Astrocyte of the hippocampus (primary cell): ENCODE measurements around the gene BAIAP2.
A peak's percentile ranks its signal among the peaks of the same experiment; 100 is the strongest.
"Not testable (repeated sequence)": the region's sequence is repeated elsewhere in the genome, so short reads cannot be mapped to it uniquely, and the experiment has no call there.

Source experiments
- DNase-seq: peaks from one replicate; pipeline ENCODE4 v3.0.0; 2011; ENCODE audit warnings: low read depth, low spot score

The BAIAP2 gene

GRCh38 chr17:81000631-81001357, 34.2 kb upstream of the BAIAP2 start:
- no peak for DNase-seq

- no peak for DNase-seq
Observed at GRCh38 chr17:81002013-81002384, 33.0 kb upstream of the BAIAP2 start.

- peak; percentile 81 for DNase-seq
Observed at GRCh38 chr17:81002409-81003361, 32.3 kb upstream of the BAIAP2 start.

- peak; percentile 42 for DNase-seq
Observed at GRCh38 chr17:81003711-81004475, 31.1 kb upstream of the BAIAP2 start.

DNA sequence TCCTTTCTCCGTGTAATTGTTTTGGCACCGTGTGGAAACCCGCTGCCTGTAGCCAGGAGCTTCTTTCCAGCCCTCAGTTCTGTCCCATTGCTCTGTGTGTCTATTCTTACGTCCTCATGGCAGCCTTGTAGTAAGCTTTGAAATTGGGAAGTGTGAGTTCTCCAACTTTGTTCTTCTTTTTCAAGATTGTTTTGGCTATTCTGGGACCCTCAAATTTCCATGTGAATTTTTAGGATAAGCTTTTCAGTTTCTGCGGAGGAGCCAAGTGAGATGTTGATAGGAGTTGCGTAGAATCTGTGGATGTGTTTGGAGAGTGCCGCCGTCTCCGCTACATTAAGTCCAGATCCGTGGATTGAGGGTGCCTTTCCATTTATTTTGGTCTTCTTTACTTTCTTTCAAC, 28.1 kb upstream of the BAIAP2 start:
- no peak for DNase-seq

DNA sequence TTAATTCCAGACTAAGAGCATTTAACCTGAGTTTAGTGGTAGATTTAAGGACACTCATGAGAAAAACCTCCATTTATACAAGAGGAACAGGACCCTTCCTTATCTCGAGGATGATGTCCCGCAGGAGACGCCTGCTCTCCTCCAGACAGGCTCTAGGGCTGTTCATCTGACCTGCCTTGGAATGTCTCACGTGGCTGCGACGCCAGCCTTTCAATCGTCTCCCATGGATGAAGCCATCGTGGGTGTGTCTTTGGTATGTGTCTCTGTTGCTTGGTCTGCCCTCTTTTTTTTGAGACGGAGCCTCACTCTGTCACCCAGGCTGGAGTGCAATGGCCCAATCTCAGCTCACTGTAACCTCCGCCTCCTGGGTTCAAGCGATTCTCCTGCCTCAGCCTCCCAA, 26.8 kb upstream of the BAIAP2 start:
- no peak for DNase-seq

GRCh38 chr17:81009136-81009535, 25.8 kb upstream of the BAIAP2 start:
- DNase-seq = no peak

GRCh38 chr17:81010935-81011334, 24.0 kb upstream of the BAIAP2 start:
- no peak for DNase-seq

DNA sequence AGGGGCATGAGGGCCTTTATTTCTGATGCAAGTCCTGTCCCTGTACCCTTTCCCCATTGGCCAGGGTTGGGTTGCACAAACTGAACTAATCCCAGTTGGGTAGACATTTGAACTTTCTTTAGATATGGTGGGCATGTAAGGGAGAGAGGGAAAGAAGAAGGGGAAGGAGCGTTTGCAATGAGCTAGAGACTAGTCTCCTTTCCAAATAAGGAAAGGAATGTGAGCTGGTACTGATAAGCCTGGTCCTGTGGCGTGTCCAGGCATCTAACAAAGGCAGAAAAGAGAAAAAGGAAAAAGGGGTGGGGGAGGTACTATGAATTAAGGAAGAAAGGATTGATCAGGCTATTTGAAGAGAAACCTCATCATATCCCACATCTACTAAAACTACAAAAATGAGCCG, 23.0 kb upstream of the BAIAP2 start:
- no peak for DNase-seq

DNA sequence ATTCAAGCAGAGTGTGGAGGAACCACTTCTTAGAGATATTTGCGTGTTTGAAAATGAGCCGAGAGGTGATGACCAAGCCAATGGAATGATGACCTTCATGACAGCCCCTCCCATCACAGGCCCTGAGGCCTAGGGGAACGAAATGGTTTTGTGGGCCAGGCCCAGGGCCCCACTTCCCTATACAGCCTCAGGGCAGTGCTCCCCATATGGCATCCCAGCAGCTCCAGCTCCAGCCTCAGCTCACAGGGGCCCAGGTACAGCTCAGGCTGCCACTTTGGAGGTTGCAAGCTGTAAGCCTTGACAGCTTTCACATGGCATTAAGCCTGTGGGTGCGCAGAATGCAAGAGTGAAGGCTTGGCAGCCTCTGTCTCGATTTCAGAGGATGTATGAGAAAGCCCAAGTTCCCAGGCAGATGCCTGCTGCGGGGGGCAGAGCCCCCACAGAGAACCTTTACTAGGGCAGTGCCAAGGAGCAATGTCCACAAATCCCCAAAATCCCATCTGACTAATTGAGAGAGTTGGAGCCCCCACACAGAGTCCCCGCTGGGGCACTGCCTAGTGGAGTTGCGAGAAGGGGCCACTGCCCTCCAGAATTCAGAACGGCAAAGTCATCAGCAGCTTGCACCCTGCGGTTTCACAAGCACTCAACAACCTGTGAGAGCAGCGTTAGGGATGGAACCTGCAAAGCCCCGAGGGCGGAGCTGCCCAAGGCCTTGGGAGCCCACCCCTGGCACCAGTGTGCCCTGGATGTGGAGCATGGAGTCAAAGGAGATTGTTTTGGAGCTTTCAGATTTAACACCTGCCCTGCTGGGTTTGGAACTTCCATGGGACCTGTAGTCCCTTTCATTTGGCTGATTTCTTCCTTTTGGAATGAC, 22.1 kb upstream of the BAIAP2 start:
- no peak for DNase-seq

- no peak for DNase-seq
Observed at GRCh38 chr17:81013642-81014041, 21.3 kb upstream of the BAIAP2 start.

DNA sequence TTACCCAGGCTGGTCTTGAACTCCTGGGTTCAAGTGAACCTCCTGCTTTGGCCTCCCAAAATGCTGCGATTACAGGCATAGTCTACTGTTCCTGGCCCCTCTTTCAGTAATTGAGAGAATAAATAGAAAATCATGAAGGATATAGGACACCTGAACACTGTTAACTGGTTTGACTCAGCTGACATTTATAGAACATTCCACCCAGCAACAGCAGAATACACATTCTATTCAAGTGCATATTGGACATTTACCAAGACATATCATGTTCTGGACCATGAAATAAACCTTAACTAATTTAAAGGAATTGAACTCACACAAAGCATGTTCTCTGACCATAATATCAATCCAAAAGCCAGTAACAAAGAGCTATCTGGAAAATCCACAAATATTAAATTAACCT, 19.8 kb upstream of the BAIAP2 start:
- DNase-seq = no peak

DNA sequence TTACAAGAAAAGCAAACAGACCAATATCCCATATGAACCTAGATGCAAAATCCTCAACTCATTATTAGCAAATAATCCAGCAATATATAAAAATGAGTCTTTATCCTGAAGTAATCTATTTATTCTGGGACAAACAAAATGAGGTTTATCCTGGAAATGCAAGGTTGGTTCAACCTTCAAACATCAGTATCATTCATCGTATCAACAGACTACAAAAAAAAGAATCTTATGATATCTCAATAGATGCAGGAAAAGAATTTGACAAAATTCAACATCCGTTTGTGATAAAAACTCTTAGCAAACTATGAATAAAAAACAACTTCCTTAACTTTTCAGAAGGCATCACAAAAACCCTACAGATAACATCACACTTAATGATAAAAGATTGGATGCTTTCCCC, 18.4 kb upstream of the BAIAP2 start:
- no peak for DNase-seq

GRCh38 chr17:81017330-81017729, 17.6 kb upstream of the BAIAP2 start:
- DNase-seq = not testable (repeated sequence)

GRCh38 chr17:81018044-81018802, 16.7 kb upstream of the BAIAP2 start:
- peak; percentile 53 for DNase-seq

GRCh38 chr17:81019563-81020442, 15.1 kb upstream of the BAIAP2 start:
- DNase-seq = no peak

DNA sequence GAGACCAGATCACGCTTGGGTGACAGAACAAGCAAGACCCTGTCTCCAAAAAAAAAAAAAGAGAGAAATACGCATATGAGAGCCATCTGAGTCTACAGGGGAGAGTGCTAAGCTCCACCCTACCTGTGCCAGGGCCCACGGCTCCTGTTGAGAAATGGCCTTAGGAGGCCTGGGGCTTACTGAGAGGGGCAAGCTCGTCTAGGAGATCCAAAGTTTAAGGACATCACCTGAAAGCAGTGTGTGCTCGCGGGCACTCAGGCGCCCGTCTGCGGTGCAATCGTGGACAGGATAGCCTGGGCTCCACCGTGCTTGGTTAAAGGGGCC, 14.5 kb upstream of the BAIAP2 start:
- no peak for DNase-seq

- peak; percentile 64 for DNase-seq
Observed at GRCh38 chr17:81020767-81021497, 14.0 kb upstream of the BAIAP2 start.
